Measurements from ENCODE around the gene CARD19. TPM values are rescaled to one million over a fixed set of nuclear protein-coding genes. Genes with fewer than 3 reads are reported as not detected.

Gene CARD19
- total RNA-seq, 1 donor, result 38.9 TPM

GRCh38 chr9:93091453-93092081, 4.5 kb upstream of the CARD19 start:
- no peak for TF ChIP-seq CTCF (IDR thresholded peaks at IDR 0.05; ENCODE audit: insufficient read depth, low read length)
- peak; percentile 82 for DNase-seq (ENCODE audit: low read depth)
- no peak overlapping the region for H3K4me3 ChIP-seq (ENCODE audit: low read depth, low read length)

DNA sequence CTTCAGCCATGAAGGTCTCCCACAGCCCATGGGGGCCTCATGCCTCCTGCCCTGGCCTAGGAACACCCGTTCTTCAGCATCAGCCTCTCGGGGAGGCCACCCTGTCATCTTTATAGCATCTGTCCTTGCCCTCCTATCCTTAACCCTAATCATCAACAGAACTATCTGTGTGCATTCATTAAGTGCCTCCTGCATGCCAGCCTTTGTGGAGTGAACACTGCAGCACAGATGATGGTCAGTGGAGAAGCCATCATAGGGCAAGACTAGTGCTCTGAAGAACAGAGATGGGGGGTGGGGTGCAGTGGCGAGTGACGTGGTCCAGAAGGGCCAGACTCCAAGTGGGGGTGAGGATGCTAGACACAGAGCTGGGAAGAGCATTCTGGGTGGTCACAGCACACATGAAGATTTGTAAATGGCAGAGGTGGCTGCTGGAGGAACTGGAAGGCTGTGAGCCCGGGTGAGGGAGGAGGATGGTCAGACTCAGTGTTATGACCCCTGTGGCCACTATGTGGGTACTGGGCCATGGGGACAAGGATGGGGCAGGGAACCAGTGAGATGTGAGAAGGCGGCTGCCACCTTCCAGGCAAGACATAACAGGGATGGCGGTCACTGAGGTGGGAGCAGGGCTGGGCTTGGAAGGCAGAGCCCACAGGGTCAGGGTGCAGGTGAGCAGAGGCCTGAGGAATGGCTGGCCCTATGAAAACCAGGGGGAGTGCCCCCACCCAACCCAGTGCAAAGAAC, 3.6 kb upstream of the CARD19 start:
- H3K4me3 ChIP-seq (ENCODE audit: low read depth, low read length), result no peak overlapping the region
- no peak for DNase-seq (ENCODE audit: low read depth)
- no peak for TF ChIP-seq CTCF (IDR thresholded peaks at IDR 0.05; ENCODE audit: insufficient read depth, low read length)

DNA sequence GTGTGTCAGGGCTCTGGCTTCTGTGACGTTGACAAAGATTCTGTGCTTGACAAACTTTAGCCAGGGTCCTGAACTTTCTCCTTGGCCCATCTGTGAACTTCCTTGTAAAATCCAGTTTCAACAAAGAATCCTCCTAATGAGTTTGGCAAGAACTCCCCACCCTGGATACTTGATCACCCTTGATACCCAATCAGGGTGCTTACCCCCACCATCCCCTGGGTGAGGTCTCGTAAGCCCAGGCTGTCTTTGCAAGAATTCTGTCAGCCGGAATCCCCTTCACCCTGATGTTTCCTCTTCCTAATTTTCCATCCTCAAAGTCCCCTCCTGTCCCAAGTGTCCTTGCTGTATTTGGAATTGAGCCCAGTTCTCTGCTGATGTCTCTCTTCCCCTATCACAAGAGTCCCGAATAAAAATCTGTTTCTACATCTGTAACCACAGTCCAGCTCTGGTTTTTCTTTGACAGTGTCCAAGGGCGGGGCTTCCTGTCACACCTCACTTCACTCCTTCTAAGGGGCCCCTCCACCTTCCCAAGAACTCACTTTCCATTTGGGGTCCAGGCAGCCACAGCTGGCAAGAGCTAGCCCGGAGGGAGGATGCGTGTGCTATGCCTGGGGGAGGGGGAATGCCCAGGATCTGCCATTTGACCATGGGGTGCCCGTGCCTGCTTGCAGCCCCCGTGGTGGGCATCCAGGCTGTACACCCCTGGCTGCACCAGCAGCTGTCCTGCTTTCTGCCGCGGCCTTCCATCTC, 2.7 kb upstream of the CARD19 start:
- DNase-seq (ENCODE audit: low read depth), result no peak
- no peak overlapping the region for H3K4me3 ChIP-seq (ENCODE audit: low read depth, low read length)
- TF ChIP-seq CTCF (IDR thresholded peaks at IDR 0.05; ENCODE audit: insufficient read depth, low read length), result no peak

- DNase-seq (ENCODE audit: low read depth), result no peak
Observed at GRCh38 chr9:93093877-93094657, 1.9 kb upstream of the CARD19 start.

GRCh38 chr9:93094658-93095204, 1.3 kb upstream of the CARD19 start:
- no peak overlapping the region for H3K4me3 ChIP-seq (ENCODE audit: low read depth, low read length)
- no peak for DNase-seq (ENCODE audit: low read depth)
- no peak for TF ChIP-seq CTCF (IDR thresholded peaks at IDR 0.05; ENCODE audit: insufficient read depth, low read length)

More at GRCh38 chr9:93093877-93094657, 1.9 kb upstream of the CARD19 start:
- TF ChIP-seq CTCF (IDR thresholded peaks at IDR 0.05; ENCODE audit: insufficient read depth, low read length), result no peak
- no peak overlapping the region for H3K4me3 ChIP-seq (ENCODE audit: low read depth, low read length)

All from fibroblast of the aortic adventitia (primary cell).